A549 (cell line): ENCODE measurements around the gene NFX1. TPM values are rescaled to one million over a fixed set of nuclear protein-coding genes. Genes with fewer than 3 reads are reported as not detected.

Experiments used
- ATAC-seq, 2 experiments: fragments of 200-7000 bp in 1 of 2; fragments of >200 bp in 1 of 2; cut with Nextera tagmentation in 1 of 2; cut with Tn5 transposase in 1 of 2; 3 replicates each; pipeline versions ENCODE4 v1.8.0 to v1.9.1; 2018 to 2020; ENCODE audit warnings: mild to moderate bottlenecking in 1 of 2, moderate library complexity in 1 of 2
- CTCF ChIA-PET: fragments of 300-600 bp; sonication (Branson Sonifier 250); formaldehyde crosslinking; extraction: SDS; loops from one replicate; lab custom pipeline; 2021; ENCODE audit warnings: antibody characterized with exemption, inconsistent platforms; lab: Yijun Ruan, JAX
- POLR2A ChIA-PET: fragments of 350-600 bp; formaldehyde crosslinking; extraction: SDS; loops from one replicate; lab custom pipeline; 2021; ENCODE audit warnings: antibody characterized with exemption, inconsistent platforms; lab: Yijun Ruan, JAX
- DNase-seq, 2 experiments: peaks; one replicate each; pipeline versions ENCODE4 v3.0.0 to v3.0.0-alpha.2; 2011 to 2016; ENCODE audit warnings: low read depth in 1 of 2, low spot score in 1 of 2
- FAIRE-seq: peaks from 2 replicates; lab custom pipeline; 2011; peaks lifted over from hg19 to GRCh38; lab: Jason Lieb, UNC
- H3K27ac ChIP-seq, 2 experiments: fragments of >200 bp; sonication (Bioruptor Twin); formaldehyde crosslinking; 3 replicates each; pipeline ENCODE4 v1.5.1; 2016 to 2017
- H3K4me1 ChIP-seq: fragments of >200 bp; sonication (Bioruptor Twin); formaldehyde crosslinking; 3 replicates; pipeline ENCODE4 v1.6.1; 2016
- H3K4me2 ChIP-seq: fragments of >200 bp; sonication (Bioruptor Twin); formaldehyde crosslinking; 3 replicates; pipeline ENCODE4 v1.6.1; 2016
- H3K4me3 ChIP-seq: fragments of >200 bp; sonication (Bioruptor Twin); formaldehyde crosslinking; 3 replicates; pipeline ENCODE4 v1.5.1; 2016
- H3K9me3 ChIP-seq: fragments of >200 bp; sonication (Bioruptor Twin); formaldehyde crosslinking; 3 replicates; pipeline ENCODE4 v1.6.1; 2016
- BHLHE40 ChIP-seq: IDR thresholded peaks from 2 replicates; pipeline ENCODE4 v1.6.1; 2012; ENCODE audit warnings: low read depth, low read length, inconsistent platforms
- CHD4 ChIP-seq: fragments of 200-600 bp; sonication (generic); IDR thresholded peaks from 2 replicates; pipeline ENCODE4 v1.6.1; 2016; ENCODE audit warnings: antibody characterized with exemption, mild to moderate bottlenecking, borderline replicate concordance
- CTCF ChIP-seq: fragments of >200 bp; sonication (Bioruptor Twin); formaldehyde crosslinking; IDR thresholded peaks from 3 replicates; pipeline ENCODE4 v1.5.1; 2016
- E2F6 ChIP-seq: IDR thresholded peaks from 2 replicates; pipeline ENCODE4 v1.6.1; 2012; ENCODE audit warnings: low read depth, borderline replicate concordance
- EHF ChIP-seq: fragments of 250-450 bp; sonication (Bioruptor Pico); IDR thresholded peaks from 2 replicates; pipeline ENCODE4 v1.5.0; 2020; ENCODE audit warnings: mild to moderate bottlenecking
- EHMT2 ChIP-seq: fragments of 200-600 bp; sonication (generic); IDR thresholded peaks from 2 replicates; pipeline ENCODE4 v1.6.1; 2016; ENCODE audit warnings: antibody characterized with exemption, low read depth, mild to moderate bottlenecking, moderate library complexity
- HOXB5 ChIP-seq: fragments of 250-450 bp; sonication (Bioruptor Pico); IDR thresholded peaks from 2 replicates; pipeline ENCODE4 v1.5.0; 2020; ENCODE audit warnings: mild to moderate bottlenecking, moderate library complexity
- JUNB ChIP-seq: fragments of >200 bp; sonication (Bioruptor Twin); formaldehyde crosslinking; IDR thresholded peaks from 2 replicates; pipeline ENCODE4 v1.6.1; 2016
- KDM5A ChIP-seq: fragments of 200-600 bp; sonication (generic); IDR thresholded peaks from 2 replicates; pipeline ENCODE4 v1.6.1; 2016; ENCODE audit warnings: antibody characterized with exemption, mild to moderate bottlenecking
- MAFK ChIP-seq: fragments of 450-650 bp; IDR thresholded peaks from 2 replicates; pipeline ENCODE4 v1.6.1; 2014; ENCODE audit not compliant: partially characterized antibody
- MAZ ChIP-seq: fragments of 150-350 bp; IDR thresholded peaks from 2 replicates; pipeline ENCODE4 v1.6.1; 2014; ENCODE audit warnings: antibody characterized with exemption, low read depth, low read length, borderline replicate concordance
- PBX3 ChIP-seq: IDR thresholded peaks from 2 replicates; pipeline ENCODE4 v1.6.1; 2012
- RARB ChIP-seq: fragments of 250-450 bp; sonication (Bioruptor Pico); IDR thresholded peaks from 2 replicates; pipeline ENCODE4 v1.8.0; 2021; ENCODE audit warnings: mild to moderate bottlenecking, moderate library complexity
- RNF2 ChIP-seq: fragments of 200-600 bp; sonication (generic); IDR thresholded peaks from 2 replicates; pipeline ENCODE4 v1.6.1; 2016; ENCODE audit warnings: low read depth, mild to moderate bottlenecking, antibody characterized with exemption, moderate library complexity, borderline replicate concordance
- SMC3 ChIP-seq: fragments of >200 bp; sonication (Bioruptor Twin); formaldehyde crosslinking; IDR thresholded peaks from 3 replicates; pipeline ENCODE4 v1.6.1; 2018; ENCODE audit warnings: inconsistent platforms
- SREBF2 ChIP-seq: fragments of 450-650 bp; IDR thresholded peaks from 2 replicates; pipeline ENCODE4 v1.6.1; 2014; ENCODE audit warnings: mild to moderate bottlenecking, moderate library complexity
- TFCP2L1 ChIP-seq: fragments of 250-450 bp; sonication (Bioruptor Pico); IDR thresholded peaks from 2 replicates; pipeline ENCODE4 v1.5.0; 2021; ENCODE audit warnings: mild to moderate bottlenecking
- ZSCAN20 ChIP-seq: fragments of 250-450 bp; sonication (Bioruptor Pico); IDR thresholded peaks from 2 replicates; pipeline ENCODE4 v1.8.0; 2022; ENCODE audit warnings: mild to moderate bottlenecking, moderate library complexity
- WGBS: methylation state at CpG from one replicate; pipeline ENCODE4 v1.1.6; 2017; ENCODE audit errors: missing lambda C conversion rate; 5-methylcytosine and 5-hydroxymethylcytosine counted together
- polyA plus RNA-seq, 4 experiments: library from polyadenylated mRNA; depleted of rRNA in 3 of 4; stranded (reverse); fragments of >200 nt; fragmentation: RNase III in 1 of 4; extraction: RNeasy Plus Mini Kit Qiagen cat#74134 plus additional on column Dnase treatment in 1 of 4; gene quantifications; 2 replicates in 3 of 4; 3 replicates in 1 of 4; pipeline ENCODE4 v1.2.3, GENCODE V29; 2011 to 2017

Gene NFX1
- polyA plus RNA-seq, 2 of the 4 experiments (the other 2 are of a cell fraction) = 24.8 to 41.2 TPM

GRCh38 chr9:33273266-33273971 lies 16.9 kb upstream of the NFX1 start:
- H3K4me1 ChIP-seq = no peaks in the 10 kb centered on the region
- H3K4me3 ChIP-seq = no peak overlapping the region
- H3K9me3 ChIP-seq = no peaks in the 10 kb centered on the region
- TF ChIP-seq CTCF (no peak), HOXB5 (no peak), RARB (CRISPR knock-in tag) (no peak), JUNB (no peak)
- H3K27ac ChIP-seq = no peak overlapping the region
- DNase-seq = no peak
- 66% methylated on average over 3 of the region's 3 CpGs for WGBS
- no peak overlapping the region for H3K4me2 ChIP-seq
- no peak for ATAC-seq
- POLR2A ChIA-PET = interaction anchor here (1.5 kb wide), 1 partner anchor 9 kb away, joined by 3 read pairs; the partner anchor contains the start of gene BAG1
- FAIRE-seq = no peak
- CTCF ChIA-PET = interaction anchor here (0.6 to 3.4 kb wide), 8 partner anchors 10 to 174 kb away, joined by 3 to 16 read pairs (median 6); no protein-coding TSS in a partner anchor

GRCh38 chr9:33273972-33274328 lies 16.4 kb upstream of the NFX1 start:
- TF ChIP-seq MAFK = no peak
- no peak for TF ChIP-seq SREBF2
- TF ChIP-seq SMC3 = no peak
- no peak for TF ChIP-seq EHMT2
- no peak for TF ChIP-seq MAZ
- TF ChIP-seq HOXB5 = no peak
- TF ChIP-seq TFCP2L1 (CRISPR knock-in tag) = no peak
- no peak for TF ChIP-seq E2F6
- TF ChIP-seq RARB (CRISPR knock-in tag) = no peak
- TF ChIP-seq CHD4 = no peak
- no peak for TF ChIP-seq PBX3
- TF ChIP-seq EHF (CRISPR knock-in tag) = no peak
- no peak for TF ChIP-seq BHLHE40
- TF ChIP-seq KDM5A = no peak
- no peak for TF ChIP-seq RNF2
- TF ChIP-seq ZSCAN20 = no peak
- TF ChIP-seq CTCF = no peak
- POLR2A ChIA-PET = interaction anchor here (0.6 to 1.5 kb wide), 2 partner anchors 10 to 464 kb away, joined by 3 read pairs; partner anchors contain the start of gene BAG1
- H3K4me3 ChIP-seq = no peak overlapping the region
- H3K4me1 ChIP-seq = no peaks in the 10 kb centered on the region
- no peak overlapping the region for H3K4me2 ChIP-seq
- H3K9me3 ChIP-seq = no peaks in the 10 kb centered on the region
- DNase-seq (no peak), ATAC-seq (no peak), FAIRE-seq (no peak)
- 51% methylated on average over 2 of the region's 2 CpGs for WGBS
- H3K27ac ChIP-seq = no peak overlapping the region
- CTCF ChIA-PET = interaction anchor here (1.0 to 3.4 kb wide), 7 partner anchors 9 to 101 kb away, joined by 3 to 16 read pairs (median 6); no protein-coding TSS in a partner anchor
